Left renal pelvis (tissue), 4 donors: ENCODE measurements around the gene SLC35F4. TPM values are rescaled to one million over a fixed set of nuclear protein-coding genes. Genes with fewer than 3 reads are reported as not detected.
A peak's percentile ranks its signal among the peaks of the same experiment; 100 is the strongest.

ENCODE experiments used
- DNase-seq, 4 donors: peaks; one replicate each; pipeline ENCODE4 v3.0.0-alpha.2; 2013; ENCODE audit warnings: low read depth in 4 of 4, low spot score in 3 of 4
- polyA plus RNA-seq, 4 donors: library from polyadenylated mRNA; unstranded; fragments of 120-200 nt; gene quantifications; one replicate each; pipeline ENCODE4 v1.2.1, GENCODE V29; 2013; ENCODE audit not compliant: insufficient read length in 4 of 4

The SLC35F4 gene
- polyA plus RNA-seq, 4 donors: 0.86 to 3.2 (median 2.9) TPM

DNA sequence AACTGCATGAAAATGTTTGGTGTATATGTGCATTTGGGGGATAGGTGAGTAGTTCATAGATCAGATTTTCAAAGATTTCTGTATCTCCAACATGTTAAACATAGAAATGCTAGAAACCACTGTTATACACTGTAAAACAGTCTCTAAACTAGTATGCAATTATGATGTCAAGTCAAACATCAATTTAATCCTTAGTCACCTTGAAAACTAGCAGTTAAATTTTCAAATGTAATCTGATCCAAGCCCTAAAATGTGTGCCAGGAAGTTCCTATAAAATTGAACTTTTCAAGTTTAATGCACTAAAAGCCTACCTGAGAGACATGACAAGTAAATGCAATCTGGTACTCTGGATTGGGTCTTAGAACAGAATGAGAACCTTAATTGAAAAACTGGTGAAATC, 14.5 kb downstream of the SLC35F4 start:
- DNase-seq: no peak

DNA sequence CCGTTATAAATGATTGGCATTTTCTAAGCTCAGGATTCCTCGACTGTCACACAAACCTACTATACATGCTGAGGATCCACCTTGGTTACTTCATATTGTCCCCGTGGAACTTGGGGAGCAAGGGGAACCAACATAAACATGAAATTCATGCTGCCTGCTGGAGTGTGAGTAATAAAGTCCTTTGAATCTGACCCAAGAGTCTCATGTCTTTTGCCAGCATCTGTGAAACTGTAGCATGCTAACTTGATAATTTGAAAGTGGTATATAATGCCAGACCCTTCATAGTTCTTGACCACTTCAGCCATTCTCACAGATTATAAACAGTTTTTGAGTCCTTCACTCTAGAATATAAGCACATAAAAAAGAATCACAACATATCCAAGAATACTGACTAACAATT, 17.1 kb downstream of the SLC35F4 start:
- DNase-seq: no peak

DNA sequence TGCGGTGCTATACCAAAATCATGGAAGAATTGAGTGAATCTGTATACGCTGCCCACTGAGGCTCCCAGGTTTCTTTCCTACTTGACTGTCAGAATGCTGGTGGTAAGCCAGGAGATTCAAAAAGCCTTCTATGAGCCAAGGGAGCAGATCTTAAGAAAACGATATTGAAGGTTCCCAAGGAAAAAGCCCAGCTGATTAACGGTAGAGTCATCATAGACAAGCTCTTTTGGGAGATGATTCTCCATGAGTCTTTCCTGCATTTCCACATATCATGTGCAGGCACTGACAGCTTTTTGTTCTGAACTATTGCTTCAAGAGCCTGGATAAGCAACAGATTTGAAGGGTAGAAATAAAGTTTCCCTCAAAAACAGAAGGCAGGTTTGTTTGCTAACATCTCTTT, 17.5 kb downstream of the SLC35F4 start:
- DNase-seq: no peak

DNA sequence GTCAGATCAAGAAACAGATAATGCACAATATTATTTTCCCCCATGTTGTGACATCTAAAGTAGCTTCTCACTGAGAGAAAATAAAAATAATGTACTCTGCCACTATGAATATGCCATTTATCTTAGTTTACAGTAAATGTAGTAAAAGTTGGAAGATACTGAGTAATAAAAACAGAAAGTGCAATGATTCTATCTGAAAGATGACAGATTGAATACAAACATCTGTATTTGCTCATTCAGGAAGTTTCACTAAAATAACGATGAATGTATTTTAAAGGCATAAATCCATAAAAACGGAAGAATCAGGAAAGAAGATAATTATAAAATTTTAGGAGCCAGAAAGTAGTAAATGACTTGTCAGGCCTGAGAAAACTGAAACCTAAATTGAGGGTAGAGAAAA, 18.2 kb downstream of the SLC35F4 start:
- DNase-seq: no peak

DNA sequence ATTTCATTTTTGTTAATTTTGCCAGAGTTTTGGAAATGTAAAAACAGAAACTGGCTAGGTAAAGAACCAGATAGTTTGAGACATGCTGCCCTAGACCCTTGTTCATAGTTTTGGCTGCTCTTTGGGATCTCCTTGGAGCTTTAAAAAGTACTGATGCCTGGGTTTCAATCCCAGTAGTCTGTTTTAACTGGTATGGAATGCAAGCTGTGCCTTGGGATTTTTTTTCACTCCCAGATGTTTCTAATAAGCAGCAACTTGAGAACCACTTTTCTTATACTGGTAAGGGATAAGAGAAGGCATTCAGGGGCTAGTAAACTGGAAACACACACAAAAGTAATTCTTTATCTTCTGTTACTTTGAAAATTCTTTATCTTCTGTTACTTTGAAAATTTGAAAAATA, 18.8 kb downstream of the SLC35F4 start:
- no peak for DNase-seq

GRCh38 chr14:57846596-57846995, 19.3 kb downstream of the SLC35F4 start:
- DNase-seq: no peak

DNA sequence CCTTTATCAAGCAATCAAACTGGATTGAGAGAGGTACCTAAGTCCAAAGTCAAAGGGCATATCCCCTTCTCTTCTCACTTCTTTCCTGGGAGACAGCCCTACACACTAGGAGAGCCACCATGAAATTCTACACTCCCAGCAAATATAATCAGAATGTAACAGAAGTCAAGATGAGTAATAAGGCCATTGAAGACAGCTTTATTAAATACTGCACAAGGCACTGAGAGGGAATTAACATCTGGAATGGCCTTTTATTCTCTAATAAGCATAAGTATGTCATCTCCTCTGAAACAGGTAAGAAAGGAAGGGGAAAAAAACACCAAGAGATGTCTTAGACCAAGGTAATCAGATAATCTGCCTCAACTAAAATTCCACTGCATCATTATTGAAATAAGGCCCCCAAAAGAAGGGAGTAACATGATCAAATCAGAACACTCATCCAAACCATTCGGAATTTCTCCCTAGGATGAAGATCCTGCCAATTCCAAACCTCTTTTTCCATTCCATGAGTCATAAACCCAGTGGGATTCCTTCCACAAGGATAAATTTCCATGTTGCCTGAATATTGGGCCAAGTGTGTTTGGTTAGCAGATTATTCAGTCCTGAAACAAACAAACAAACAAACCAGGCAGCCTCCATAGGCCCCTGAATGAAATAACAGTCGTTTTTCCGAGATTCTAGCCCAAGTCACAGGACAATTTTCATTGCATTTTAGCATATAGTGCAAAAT, 19.9 kb downstream of the SLC35F4 start:
- no peak for DNase-seq

GRCh38 chr14:57845316-57845715, 20.6 kb downstream of the SLC35F4 start:
- DNase-seq: no peak

DNA sequence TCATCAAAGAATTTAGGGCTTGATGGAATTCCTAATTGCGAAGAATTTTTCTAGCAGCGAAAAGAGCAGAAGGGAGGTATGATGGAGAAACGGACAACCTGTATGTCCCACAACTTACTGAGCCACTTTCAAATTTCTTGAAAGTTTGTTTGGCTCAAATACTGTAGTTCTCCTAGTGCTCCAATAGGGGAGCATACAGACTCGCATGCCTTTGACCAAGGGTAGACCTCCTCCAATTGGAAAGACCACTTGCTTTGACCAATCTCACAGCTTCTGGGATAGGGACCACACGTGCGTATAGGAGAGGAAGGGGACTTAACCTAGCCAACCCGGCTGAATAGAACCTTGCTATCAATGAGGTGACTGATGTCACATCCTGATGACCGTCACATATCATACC, 28.6 kb downstream of the SLC35F4 start:
- DNase-seq: no peak

DNA sequence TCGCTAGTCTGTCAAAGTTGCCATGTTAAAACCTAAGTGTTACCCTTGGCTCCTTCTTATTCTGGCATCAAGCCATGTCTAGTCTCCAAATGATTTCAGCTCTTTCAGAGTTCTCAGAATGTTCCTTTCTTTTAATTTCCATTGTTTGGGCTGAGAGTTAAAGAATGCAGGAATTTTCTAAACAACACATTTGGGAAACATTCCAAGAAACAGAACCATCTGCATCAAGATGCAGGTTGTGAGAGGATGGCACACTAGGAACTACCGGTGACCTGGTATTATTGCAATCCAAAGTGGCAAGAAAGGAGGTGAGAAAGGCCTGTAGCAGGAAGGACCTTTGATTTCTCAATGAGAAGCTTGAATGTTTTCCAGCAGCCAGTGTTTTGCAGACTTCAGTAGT, 30.1 kb downstream of the SLC35F4 start:
- DNase-seq: no peak

DNA sequence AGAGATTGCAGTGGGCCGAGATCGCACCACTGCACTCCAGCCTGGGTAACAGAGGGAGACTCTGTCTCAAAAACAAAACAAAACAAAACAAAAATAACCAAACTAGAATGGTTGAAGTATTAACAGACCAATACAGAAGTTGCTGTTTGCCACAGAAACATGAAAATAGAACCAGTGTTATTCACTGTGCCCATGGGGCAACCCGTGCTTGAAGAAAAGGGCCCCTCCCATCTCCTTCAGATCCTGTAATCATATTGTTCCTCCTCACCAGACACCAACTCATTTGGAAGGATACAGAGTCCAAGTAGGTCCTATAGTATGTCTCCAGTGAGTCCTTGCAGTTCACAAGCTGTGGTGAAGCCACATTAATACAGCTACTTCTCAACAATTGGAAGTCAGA, 30.9 kb downstream of the SLC35F4 start:
- no peak for DNase-seq

DNA sequence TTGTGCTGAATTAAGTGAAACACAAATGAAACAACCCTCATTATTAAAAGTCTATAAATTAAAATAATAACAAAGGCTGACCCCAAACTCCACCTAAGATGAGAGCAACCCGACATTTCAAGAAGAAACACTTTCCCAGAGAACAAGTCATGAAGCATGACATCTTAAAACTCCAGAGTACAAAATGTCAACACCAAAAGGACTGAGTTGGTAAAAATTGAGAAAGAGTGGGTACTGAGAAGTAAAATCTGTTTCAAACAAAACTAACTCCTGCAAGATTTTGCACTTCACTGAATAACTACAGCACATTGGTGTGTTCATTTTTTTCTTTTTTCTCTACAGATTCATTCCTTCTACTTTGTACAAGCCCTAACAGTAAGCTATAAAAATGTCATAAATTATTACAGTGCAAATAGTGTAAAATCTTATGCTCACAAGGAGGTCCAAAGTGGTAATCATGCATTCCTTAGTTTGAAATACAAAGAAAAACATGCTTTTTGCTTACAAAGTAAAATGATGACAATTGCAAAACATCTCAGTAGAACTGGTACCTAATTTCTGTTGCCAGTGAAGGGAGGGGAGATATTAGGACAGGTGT, 31.8 kb downstream of the SLC35F4 start:
- DNase-seq: no peak

GRCh38 chr14:57833323-57833722, 32.6 kb downstream of the SLC35F4 start:
- no peak for DNase-seq

GRCh38 chr14:57831981-57832380, 33.9 kb downstream of the SLC35F4 start:
- DNase-seq: peak in 3 of 4 donors; percentile 19 to 26 (median 22)

GRCh38 chr14:57828713-57829112, 37.2 kb downstream of the SLC35F4 start:
- DNase-seq: no peak

GRCh38 chr14:57823015-57823660, 42.8 kb downstream of the SLC35F4 start:
- no peak for DNase-seq

- no peak for DNase-seq
Observed at GRCh38 chr14:57822081-57822480, 43.8 kb downstream of the SLC35F4 start.

DNA sequence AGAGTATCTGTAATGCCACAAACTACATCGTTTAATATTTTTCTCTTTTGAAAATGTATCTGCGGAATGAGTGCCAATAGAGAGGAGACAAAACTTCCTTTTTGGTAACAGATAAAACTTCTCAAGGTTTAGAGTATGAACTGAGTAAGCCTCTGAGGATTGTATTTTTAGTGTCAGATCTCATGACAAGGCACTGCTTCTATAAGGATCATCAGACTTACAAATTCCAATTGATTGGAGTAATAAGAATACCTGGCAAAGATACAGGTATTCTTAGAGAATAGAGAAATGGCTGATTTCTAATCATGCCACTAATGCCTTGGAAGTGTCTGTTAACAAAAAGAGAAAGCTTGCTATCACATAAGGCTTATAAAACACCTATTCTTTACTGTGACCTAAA, 45.3 kb downstream of the SLC35F4 start:
- no peak for DNase-seq

- DNase-seq: peak; percentile 16 to 46 (median 22)
Observed at GRCh38 chr14:57818511-57818910, 47.4 kb downstream of the SLC35F4 start.

- no peak for DNase-seq
Observed at GRCh38 chr14:57816568-57817284, 49.2 kb downstream of the SLC35F4 start.

DNA sequence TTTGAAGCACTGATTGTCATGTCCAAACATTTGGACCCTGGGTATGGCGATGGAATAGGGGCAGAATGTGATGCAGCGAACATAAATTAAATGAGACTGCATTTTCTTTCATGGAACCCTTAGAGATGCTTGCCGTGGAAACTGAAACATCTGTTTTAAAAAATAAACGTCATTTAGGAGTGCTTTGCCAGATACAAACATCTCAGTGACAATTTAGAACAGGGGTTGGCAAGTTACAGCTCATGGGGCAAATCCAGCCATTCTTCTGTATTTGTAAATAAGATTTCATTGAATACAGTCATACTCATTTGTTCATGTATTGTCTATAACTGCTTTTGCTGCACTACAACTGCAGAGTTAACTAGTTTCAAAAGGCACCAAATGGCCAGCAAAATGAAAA, 51.2 kb downstream of the SLC35F4 start:
- no peak for DNase-seq
